RCC 7860 (cell line): Measurements from ENCODE around the gene CHRDL1.
"Not testable (repeated sequence)": the region's sequence is repeated elsewhere in the genome, so short reads cannot be mapped to it uniquely, and the experiment has no call there.

Experiments used
- DNase-seq: peaks from one replicate; pipeline ENCODE4 v3.0.0-alpha.2; 2015; ENCODE audit warnings: low spot score
- FAIRE-seq: peaks from 2 replicates; lab custom pipeline; 2012; peaks lifted over from hg19 to GRCh38; lab: Jason Lieb, UNC

The CHRDL1 gene

GRCh38 chrX:110667706-110668105 is 127.9 kb downstream of the CHRDL1 start:
- no peak for FAIRE-seq
- DNase-seq = no peak

GRCh38 chrX:110665223-110666002 is 130.2 kb downstream of the CHRDL1 start:
- DNase-seq = no peak
- FAIRE-seq = no peak

GRCh38 chrX:110657073-110657472 is 138.5 kb downstream of the CHRDL1 start:
- FAIRE-seq (no peak), DNase-seq (no peak)

- not testable (repeated sequence) for DNase-seq, FAIRE-seq
Observed at GRCh38 chrX:110654280-110654679, 141.3 kb downstream of the CHRDL1 start.

- DNase-seq = no peak
- FAIRE-seq = no peak
Observed at GRCh38 chrX:110646386-110646785, 149.2 kb downstream of the CHRDL1 start.
